ENCODE data around the gene OR2AP1. TPM values are rescaled to one million over a fixed set of nuclear protein-coding genes. Genes with fewer than 3 reads are reported as not detected.
"Not testable (repeated sequence)": the region's sequence is repeated elsewhere in the genome, so short reads cannot be mapped to it uniquely, and the experiment has no call there.

The OR2AP1 gene
- total RNA-seq, result not detected
- not detected for polyA plus RNA-seq
- long read RNA-seq, donor 1, result 0 reads
- long read RNA-seq, donor 2, result 0 reads

DNA sequence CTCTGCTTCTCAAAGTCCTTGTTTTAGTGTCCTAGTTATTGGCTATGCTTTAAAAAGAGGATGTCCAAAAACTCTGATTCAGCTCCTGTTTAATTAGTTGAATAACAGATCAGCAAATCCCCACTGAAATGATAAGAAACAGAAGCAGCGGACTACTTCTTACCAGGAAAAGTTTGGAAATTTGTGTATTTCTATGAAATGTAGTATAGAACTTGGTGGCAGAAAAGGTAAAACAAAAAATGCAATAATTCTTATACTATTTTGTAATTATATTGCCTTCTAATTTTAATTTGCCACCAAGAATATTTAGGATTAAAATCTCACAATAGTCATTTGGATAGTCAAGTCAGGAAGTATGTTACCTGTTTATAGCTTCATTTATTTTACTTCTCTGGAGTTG, at the start of gene OR2AP1:
OR2AP1 (plus strand) TSS at position 301 of the 400 bp plus-strand sequence. CDS start 1,947 bp downstream, outside the sequence.
- no peaks in the 10 kb centered on the region for H3K27me3 ChIP-seq (ENCODE audit: control insufficient read depth in 1 of 2, insufficient read depth in 2 of 2, low read length in 1 of 2)
- WGBS, 2 donors, result 85 to 87% methylated on average over 1 of the region's 1 CpG
- H3K4me3 ChIP-seq (ENCODE audit: low read length in 2 of 2), result no peak within 1 kb of the TSS
- H3K27ac ChIP-seq (ENCODE audit: low read depth in 1 of 2, low read length in 2 of 2), result no peak within 1 kb of the TSS
- DNase-seq, result no peak
- H3K36me3 ChIP-seq (ENCODE audit: control insufficient read depth in 1 of 2, insufficient read depth in 2 of 2, low read length in 1 of 2), result no peaks in the 10 kb centered on the region
- intact Hi-C loops (cut with DNase I), result no loop called here
- H3K4me1 ChIP-seq (ENCODE audit: control insufficient read depth in 1 of 2, insufficient read depth in 2 of 2, low read length in 2 of 2), result no peaks in the 10 kb centered on the region
- peaks cover 4% of the 10 kb centered on the region for H3K9me3 ChIP-seq (ENCODE audit: control insufficient read depth, low read length)
- no peak for ATAC-seq (ENCODE audit: low FRiP score)

DNA sequence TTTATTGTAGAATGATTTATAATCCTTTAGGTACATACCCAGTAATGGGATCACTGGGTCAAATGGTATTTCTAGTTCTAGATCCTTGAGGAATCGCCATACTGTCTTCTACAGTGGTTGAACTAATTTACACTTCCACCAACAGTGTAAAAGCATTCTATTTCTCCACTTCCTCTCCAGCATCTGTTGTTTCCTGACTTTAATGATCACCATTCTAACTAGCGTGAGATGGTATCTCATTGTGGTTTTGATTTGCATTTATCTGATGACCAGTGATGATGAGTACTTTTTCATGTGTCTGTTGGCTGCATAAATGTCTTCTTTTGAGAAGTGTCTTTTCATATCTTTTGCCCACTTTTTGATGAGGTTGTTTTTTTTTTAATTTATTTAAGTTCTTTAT, 24.0 kb upstream of the OR2AP1 start:
- ATAC-seq (ENCODE audit: low FRiP score); H3K36me3 ChIP-seq (ENCODE audit: control insufficient read depth in 1 of 2, insufficient read depth in 2 of 2, low read length in 1 of 2); H3K27ac ChIP-seq (ENCODE audit: low read depth in 1 of 2, low read length in 2 of 2); DNase-seq; H3K9me3 ChIP-seq (ENCODE audit: control insufficient read depth, low read length); H3K4me1 ChIP-seq (ENCODE audit: control insufficient read depth in 1 of 2, insufficient read depth in 2 of 2, low read length in 2 of 2); H3K27me3 ChIP-seq (ENCODE audit: control insufficient read depth in 1 of 2, insufficient read depth in 2 of 2, low read length in 1 of 2); H3K4me3 ChIP-seq (ENCODE audit: low read length in 2 of 2); intact Hi-C loops (cut with DNase I): not testable (repeated sequence)
- 69 to 72% methylated on average over 2 of the region's 2 CpGs for WGBS, 2 donors

DNA sequence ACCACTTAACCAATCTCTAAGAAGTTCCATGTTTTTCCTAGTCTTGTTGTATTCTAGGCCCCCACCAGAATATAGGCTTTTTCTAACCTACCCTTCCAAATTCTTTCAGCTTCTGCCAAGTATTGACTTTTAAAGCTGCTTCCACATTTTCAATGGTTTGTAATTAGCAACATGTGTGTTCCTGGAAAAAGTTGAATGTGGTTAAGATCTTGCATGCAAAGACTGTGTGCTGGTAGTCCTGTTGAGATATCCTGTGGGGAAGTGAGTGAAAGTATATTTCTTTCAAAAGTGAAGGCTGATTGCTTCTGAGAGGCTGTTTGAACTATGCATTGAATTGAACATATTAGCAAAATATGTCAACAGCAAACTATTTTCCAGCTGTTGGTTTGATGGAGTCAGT, 23.5 kb upstream of the OR2AP1 start:
- Histone ChIP-seq H3K4me1 (ENCODE audit: control insufficient read depth in 1 of 2, insufficient read depth in 2 of 2, low read length in 2 of 2) (no peaks in the 10 kb centered on the region), H3K9me3 (ENCODE audit: control insufficient read depth, low read length) (peaks cover 2% of the 10 kb centered on the region), H3K27me3 (ENCODE audit: control insufficient read depth in 1 of 2, insufficient read depth in 2 of 2, low read length in 1 of 2) (no peaks in the 10 kb centered on the region), H3K4me3 (ENCODE audit: low read length in 2 of 2) (no peak overlapping the region), H3K36me3 (ENCODE audit: control insufficient read depth in 1 of 2, insufficient read depth in 2 of 2, low read length in 1 of 2) (no peaks in the 10 kb centered on the region), H3K27ac (ENCODE audit: low read depth in 1 of 2, low read length in 2 of 2) (no peak overlapping the region)
- ATAC-seq (ENCODE audit: low FRiP score) (no peak), DNase-seq (no peak)
- intact Hi-C loops (cut with DNase I), result no loop called here

DNA sequence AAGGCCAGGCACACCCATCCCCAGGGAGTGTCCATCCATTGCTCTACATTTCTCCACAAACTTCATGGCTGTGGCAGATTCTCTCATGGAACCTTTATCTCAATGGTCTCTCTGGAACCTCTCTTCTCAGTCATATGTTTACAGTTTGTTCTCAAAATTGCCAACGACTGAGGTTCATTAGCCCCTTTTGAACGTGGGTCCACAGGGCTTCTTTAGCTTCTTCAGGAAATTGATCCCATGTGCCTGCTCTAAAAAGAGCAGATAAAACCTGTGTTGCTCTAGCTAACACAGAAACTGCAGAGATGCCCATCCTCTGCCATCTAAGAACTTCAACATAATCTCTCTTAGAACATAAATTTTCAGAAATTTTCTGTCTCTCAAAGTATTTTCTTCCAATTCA, 23.0 kb upstream of the OR2AP1 start, which contains the start of gene OR6C4:
OR6C4 (plus strand) TSS at position 301 of the 400 bp plus-strand sequence. CDS start 1,625 bp downstream, outside the sequence.
- WGBS, 2 donors, result 38 to 41% methylated on average over 2 of the region's 2 CpGs
- ATAC-seq (ENCODE audit: low FRiP score) (no peak), DNase-seq (no peak)
- Histone ChIP-seq H3K4me3 (ENCODE audit: low read length in 2 of 2) (no peak within 1 kb of the TSS), H3K4me1 (ENCODE audit: control insufficient read depth in 1 of 2, insufficient read depth in 2 of 2, low read length in 2 of 2) (no peaks in the 10 kb centered on the region), H3K27me3 (ENCODE audit: control insufficient read depth in 1 of 2, insufficient read depth in 2 of 2, low read length in 1 of 2) (peaks cover 0 to 1% of the 10 kb centered on the region in 2 donors), H3K27ac (ENCODE audit: low read depth in 1 of 2, low read length in 2 of 2) (no peak within 1 kb of the TSS), H3K9me3 (ENCODE audit: control insufficient read depth, low read length) (peaks cover 2% of the 10 kb centered on the region), H3K36me3 (ENCODE audit: control insufficient read depth in 1 of 2, insufficient read depth in 2 of 2, low read length in 1 of 2) (no peaks in the 10 kb centered on the region)
- intact Hi-C loops (cut with DNase I), result no loop called here

DNA sequence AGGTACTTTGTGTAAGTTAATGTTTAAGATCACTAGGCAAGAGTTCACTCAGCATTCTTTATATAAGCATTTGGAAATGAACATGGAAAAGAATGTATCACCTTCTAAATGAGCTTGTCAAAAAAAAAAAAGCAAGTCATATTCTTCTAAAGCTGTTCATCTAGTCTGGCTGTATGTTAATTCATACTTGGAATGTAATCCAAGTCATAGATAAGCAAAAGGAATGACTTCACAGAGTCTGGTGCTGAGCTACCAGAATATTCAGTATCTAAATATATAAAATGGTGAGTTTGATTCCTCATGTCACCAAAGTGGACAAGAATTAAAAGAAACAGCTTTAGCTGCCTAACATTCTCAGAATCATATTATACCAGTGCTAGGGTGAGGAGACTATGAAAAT, 18.0 kb upstream of the OR2AP1 start:
- Histone ChIP-seq H3K36me3 (ENCODE audit: control insufficient read depth in 1 of 2, insufficient read depth in 2 of 2, low read length in 1 of 2) (no peaks in the 10 kb centered on the region), H3K4me3 (ENCODE audit: low read length in 2 of 2) (no peak overlapping the region), H3K4me1 (ENCODE audit: control insufficient read depth in 1 of 2, insufficient read depth in 2 of 2, low read length in 2 of 2) (no peaks in the 10 kb centered on the region), H3K27me3 (ENCODE audit: control insufficient read depth in 1 of 2, insufficient read depth in 2 of 2, low read length in 1 of 2) (peaks cover 0 to 1% of the 10 kb centered on the region in 2 donors), H3K9me3 (ENCODE audit: control insufficient read depth, low read length) (peaks cover 7% of the 10 kb centered on the region), H3K27ac (ENCODE audit: low read depth in 1 of 2, low read length in 2 of 2) (no peak overlapping the region)
- ATAC-seq (ENCODE audit: low FRiP score), result no peak
- intact Hi-C loops (cut with DNase I), result no loop called here
- no peak for DNase-seq

DNA sequence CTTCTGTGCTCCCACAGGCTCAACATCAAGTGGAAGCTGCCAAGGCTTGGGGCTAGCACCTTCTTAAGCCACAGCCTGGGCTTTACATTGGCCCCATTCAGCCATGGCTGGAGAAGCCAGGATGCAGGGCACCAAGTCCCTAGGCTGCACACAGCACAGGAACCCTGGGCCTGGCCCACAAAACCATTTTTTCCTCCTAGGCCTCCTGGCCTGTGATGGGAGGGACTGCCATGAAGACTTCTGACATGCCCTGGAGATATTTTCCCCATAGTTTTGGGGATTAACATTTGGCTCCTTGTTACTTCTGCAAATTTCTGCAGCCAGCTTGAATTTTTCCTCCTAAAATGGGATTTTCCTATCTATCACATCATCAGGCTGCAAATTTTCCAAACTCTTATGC, 2.2 kb upstream of the OR2AP1 start:
- H3K36me3 ChIP-seq (ENCODE audit: control insufficient read depth in 1 of 2, insufficient read depth in 2 of 2, low read length in 1 of 2); DNase-seq; ATAC-seq (ENCODE audit: low FRiP score); H3K4me3 ChIP-seq (ENCODE audit: low read length in 2 of 2); H3K9me3 ChIP-seq (ENCODE audit: control insufficient read depth, low read length); H3K4me1 ChIP-seq (ENCODE audit: control insufficient read depth in 1 of 2, insufficient read depth in 2 of 2, low read length in 2 of 2); H3K27me3 ChIP-seq (ENCODE audit: control insufficient read depth in 1 of 2, insufficient read depth in 2 of 2, low read length in 1 of 2); intact Hi-C loops (cut with DNase I); H3K27ac ChIP-seq (ENCODE audit: low read depth in 1 of 2, low read length in 2 of 2): not testable (repeated sequence)

DNA sequence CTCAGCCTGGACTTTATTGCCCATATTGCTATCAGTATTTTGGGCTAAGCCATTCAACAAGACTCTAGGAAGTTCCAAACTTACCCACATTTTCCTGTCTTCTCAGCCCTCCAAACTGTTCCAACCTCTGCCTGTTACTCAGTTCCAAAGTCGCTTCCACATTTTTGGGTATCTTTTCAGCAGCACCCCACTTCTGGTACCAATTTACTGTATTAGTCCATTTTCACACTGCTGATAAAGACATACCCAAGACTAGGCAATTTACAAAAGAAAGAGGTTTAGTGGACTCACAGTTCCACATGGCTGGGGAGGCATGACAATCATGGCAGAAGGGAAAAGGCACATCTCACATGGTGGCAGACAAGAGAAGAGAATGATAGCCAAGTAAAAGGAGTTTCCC, 1.6 kb upstream of the OR2AP1 start:
- H3K9me3 ChIP-seq (ENCODE audit: control insufficient read depth, low read length); H3K27ac ChIP-seq (ENCODE audit: low read depth in 1 of 2, low read length in 2 of 2); intact Hi-C loops (cut with DNase I); H3K4me3 ChIP-seq (ENCODE audit: low read length in 2 of 2); H3K4me1 ChIP-seq (ENCODE audit: control insufficient read depth in 1 of 2, insufficient read depth in 2 of 2, low read length in 2 of 2); DNase-seq; H3K27me3 ChIP-seq (ENCODE audit: control insufficient read depth in 1 of 2, insufficient read depth in 2 of 2, low read length in 1 of 2); ATAC-seq (ENCODE audit: low FRiP score); H3K36me3 ChIP-seq (ENCODE audit: control insufficient read depth in 1 of 2, insufficient read depth in 2 of 2, low read length in 1 of 2): not testable (repeated sequence)
- 90 to 93% methylated on average over 1 of the region's 1 CpG for WGBS, 2 donors

DNA sequence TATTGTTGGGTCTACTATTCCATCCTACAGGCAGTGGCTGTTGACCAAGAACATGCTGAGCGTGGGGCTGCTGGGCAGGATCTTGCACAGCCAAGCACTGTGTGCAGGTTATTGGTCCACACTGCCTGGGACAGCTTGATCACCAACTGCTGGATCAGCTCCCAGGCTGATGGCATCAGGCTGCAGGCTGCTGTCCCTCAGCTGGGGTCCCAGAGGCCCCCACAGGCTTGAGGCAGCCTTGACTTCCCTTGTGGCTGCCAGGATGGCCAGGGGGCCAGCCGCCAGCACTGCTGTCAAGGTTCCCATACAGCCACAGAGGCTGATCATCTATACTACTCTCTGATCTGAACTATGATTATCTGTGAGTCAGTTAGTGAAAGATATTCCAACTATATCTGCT, 9.8 kb downstream of the OR2AP1 start:
- DNase-seq (no peak), ATAC-seq (ENCODE audit: low FRiP score) (no peak)
- peaks cover 3% of the 10 kb centered on the region for H3K9me3 ChIP-seq (ENCODE audit: control insufficient read depth, low read length)
- H3K27ac ChIP-seq (ENCODE audit: low read depth in 1 of 2, low read length in 2 of 2), result no peak overlapping the region
- no peaks in the 10 kb centered on the region for H3K27me3 ChIP-seq (ENCODE audit: control insufficient read depth in 1 of 2, insufficient read depth in 2 of 2, low read length in 1 of 2)
- no peaks in the 10 kb centered on the region for H3K36me3 ChIP-seq (ENCODE audit: control insufficient read depth in 1 of 2, insufficient read depth in 2 of 2, low read length in 1 of 2)
- H3K4me1 ChIP-seq (ENCODE audit: control insufficient read depth in 1 of 2, insufficient read depth in 2 of 2, low read length in 2 of 2), result no peaks in the 10 kb centered on the region
- WGBS, 2 donors, result 82 to 87% methylated on average over 2 of the region's 2 CpGs
- intact Hi-C loops (cut with DNase I), result no loop called here
- H3K4me3 ChIP-seq (ENCODE audit: low read length in 2 of 2), result no peak overlapping the region

DNA sequence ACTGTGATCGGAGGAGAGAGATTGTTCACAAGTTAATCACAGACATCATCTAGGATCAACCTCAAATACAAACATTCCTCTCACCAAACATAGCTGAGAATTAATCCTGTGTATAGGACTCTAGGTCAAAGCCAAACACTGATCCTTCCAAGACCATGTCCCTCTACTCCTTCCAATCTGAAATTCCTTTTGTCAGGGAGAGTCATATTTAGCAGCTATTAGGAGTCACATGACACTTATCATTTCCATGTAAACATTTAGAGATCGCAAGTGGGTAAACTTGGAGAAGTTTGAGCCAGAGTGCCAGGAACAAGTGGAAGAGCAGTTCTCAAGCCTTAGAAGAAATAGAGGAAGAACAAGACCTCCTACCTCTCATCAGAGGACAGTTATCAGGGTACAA, 13.5 kb downstream of the OR2AP1 start:
- ATAC-seq (ENCODE audit: low FRiP score), result no peak
- intact Hi-C loops (cut with DNase I), result no loop called here
- no peak overlapping the region for H3K27ac ChIP-seq (ENCODE audit: low read depth in 1 of 2, low read length in 2 of 2)
- DNase-seq, result no peak
- no peak overlapping the region for H3K4me3 ChIP-seq (ENCODE audit: low read length in 2 of 2)
- H3K9me3 ChIP-seq (ENCODE audit: control insufficient read depth, low read length), result peaks cover 2% of the 10 kb centered on the region
- H3K36me3 ChIP-seq (ENCODE audit: control insufficient read depth in 1 of 2, insufficient read depth in 2 of 2, low read length in 1 of 2), result no peaks in the 10 kb centered on the region
- no peaks in the 10 kb centered on the region for H3K4me1 ChIP-seq (ENCODE audit: control insufficient read depth in 1 of 2, insufficient read depth in 2 of 2, low read length in 2 of 2)
- 75 to 76% methylated on average over 2 of the region's 2 CpGs for WGBS, 2 donors
- no peaks in the 10 kb centered on the region for H3K27me3 ChIP-seq (ENCODE audit: control insufficient read depth in 1 of 2, insufficient read depth in 2 of 2, low read length in 1 of 2)

All from aorta (tissue), 5 donors.